Testis (tissue), 2 donors: ENCODE results near the gene LRRC58.

ENCODE experiments used
- POLR2A ChIP-seq: fragments of 450-650 bp; IDR thresholded peaks from one replicate; pipeline ENCODE4 v1.6.1; 2017; ENCODE audit warnings: antibody characterized with exemption, mild to moderate bottlenecking, moderate library complexity
- TF ChIP-seq, protein P1 (sequence below), 3 experiments: fragments of 450-650 bp in 2 of 3; fragments of 200-600 bp in 1 of 3; sonication (generic) in 1 of 3; IDR thresholded peaks; one replicate each; pipeline ENCODE4 v1.5.1; 2016 to 2019; ENCODE audit warnings: antibody characterized with exemption in 3 of 3, mild to moderate bottlenecking in 2 of 3, moderate library complexity in 1 of 3

- TF ChIP-seq, protein P1, sequence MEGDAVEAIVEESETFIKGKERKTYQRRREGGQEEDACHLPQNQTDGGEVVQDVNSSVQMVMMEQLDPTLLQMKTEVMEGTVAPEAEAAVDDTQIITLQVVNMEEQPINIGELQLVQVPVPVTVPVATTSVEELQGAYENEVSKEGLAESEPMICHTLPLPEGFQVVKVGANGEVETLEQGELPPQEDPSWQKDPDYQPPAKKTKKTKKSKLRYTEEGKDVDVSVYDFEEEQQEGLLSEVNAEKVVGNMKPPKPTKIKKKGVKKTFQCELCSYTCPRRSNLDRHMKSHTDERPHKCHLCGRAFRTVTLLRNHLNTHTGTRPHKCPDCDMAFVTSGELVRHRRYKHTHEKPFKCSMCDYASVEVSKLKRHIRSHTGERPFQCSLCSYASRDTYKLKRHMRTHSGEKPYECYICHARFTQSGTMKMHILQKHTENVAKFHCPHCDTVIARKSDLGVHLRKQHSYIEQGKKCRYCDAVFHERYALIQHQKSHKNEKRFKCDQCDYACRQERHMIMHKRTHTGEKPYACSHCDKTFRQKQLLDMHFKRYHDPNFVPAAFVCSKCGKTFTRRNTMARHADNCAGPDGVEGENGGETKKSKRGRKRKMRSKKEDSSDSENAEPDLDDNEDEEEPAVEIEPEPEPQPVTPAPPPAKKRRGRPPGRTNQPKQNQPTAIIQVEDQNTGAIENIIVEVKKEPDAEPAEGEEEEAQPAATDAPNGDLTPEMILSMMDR (IDR thresholded peaks at IDR 0.05) = no peak
- no peak for TF ChIP-seq POLR2A
Measured at GRCh38 chr3:120396469-120396868, 47.3 kb upstream of the LRRC58 start.
